SK-N-SH (cell line): ENCODE results near the gene CTLA4.

Source experiments
- EP300 ChIP-seq, 2 experiments: IDR thresholded peaks; 2 replicates each; pipeline versions ENCODE4 v1.4.0 to v1.6.1; 2012; ENCODE audit warnings: borderline replicate concordance in 1 of 2, low read depth in 1 of 2, low read length in 1 of 2
- RAD21 ChIP-seq: IDR thresholded peaks from 2 replicates; pipeline ENCODE4 v1.6.1; 2012; ENCODE audit warnings: mild to moderate bottlenecking, low read length

GRCh38 chr2:203849010-203849409 is 18.6 kb upstream of the CTLA4 start:
- TF ChIP-seq RAD21: no peak
- no peak for TF ChIP-seq EP300 (IDR thresholded peaks at IDR 0.05; ENCODE audit: borderline replicate concordance in 1 of 2, low read depth in 1 of 2, low read length in 1 of 2)
